ENCODE measurements around the gene ALDH18A1.

DNA sequence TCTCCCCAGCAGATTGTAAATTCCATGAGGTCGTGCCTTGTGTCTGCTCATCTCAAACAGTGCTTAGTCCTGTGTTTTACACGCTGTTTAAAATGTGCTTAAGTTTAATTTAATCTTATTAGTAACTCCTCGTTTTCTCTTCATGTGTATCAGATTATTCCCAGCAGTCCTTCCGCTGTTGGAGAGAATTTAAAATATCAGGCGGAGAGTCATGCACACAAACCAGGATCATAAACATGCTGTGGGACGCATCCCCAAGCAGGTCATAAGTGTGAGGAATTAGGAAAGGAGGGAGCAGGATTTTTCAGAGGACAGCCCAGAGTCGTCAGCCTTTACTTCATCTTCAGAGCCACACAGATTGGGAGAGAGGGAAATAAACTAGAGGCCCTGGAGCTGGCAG is 91.2 kb downstream of the ALDH18A1 start:
- no peak for TF ChIP-seq CTCF (IDR thresholded peaks at IDR 0.05 in 4 of 5, conservative IDR thresholded peaks at IDR 0.05 in 1 of 5)
- no peak for TF ChIP-seq POLR2A (IDR thresholded peaks at IDR 0.05)
